Erythroblast (primary cell): Measurements from ENCODE around the gene METRNL.

Source experiments
- GATA1 ChIP-seq: IDR thresholded peaks from 2 replicates; pipeline ENCODE4 v1.6.1; 2011; ENCODE audit warnings: low read depth, mild to moderate bottlenecking, control low read depth, low read length, moderate library complexity
- POLR2A ChIP-seq: IDR thresholded peaks from 2 replicates; pipeline ENCODE4 v1.6.1; 2011; ENCODE audit warnings: mild to moderate bottlenecking, low read length

DNA sequence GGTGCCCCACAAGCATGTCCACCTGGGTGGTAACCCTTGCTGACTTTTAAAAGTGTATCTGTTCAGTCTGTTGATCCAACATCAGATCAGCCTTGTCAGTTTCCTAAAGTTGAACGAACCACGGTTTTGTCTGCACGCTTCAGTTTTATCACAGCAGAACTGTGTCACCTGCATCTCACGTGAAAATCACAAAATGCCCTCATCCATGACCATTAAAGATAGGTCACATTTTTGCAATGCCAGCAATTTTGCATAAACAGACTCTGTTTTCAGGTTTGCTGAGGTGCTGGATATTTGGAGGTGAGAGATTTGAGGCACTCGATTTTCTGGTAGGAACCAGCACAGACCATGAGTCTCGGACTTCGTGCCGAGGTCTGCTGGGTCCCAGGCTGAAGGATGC is 3.0 kb downstream of the METRNL start:
- TF ChIP-seq POLR2A (no peak), GATA1 (no peak)
